HG03196 (cell line): ENCODE measurements around the gene KCNB1.

ENCODE experiments used
- ATAC-seq: cut with Tn5 transposase; IDR thresholded peaks from one replicate; pipeline ENCODE4 v1.9.1; 2021; ENCODE audit not compliant: unreplicated experiment

Gene KCNB1

GRCh38 chr20:49445176-49445575 is 37.3 kb downstream of the KCNB1 start:
- ATAC-seq = no peak

DNA sequence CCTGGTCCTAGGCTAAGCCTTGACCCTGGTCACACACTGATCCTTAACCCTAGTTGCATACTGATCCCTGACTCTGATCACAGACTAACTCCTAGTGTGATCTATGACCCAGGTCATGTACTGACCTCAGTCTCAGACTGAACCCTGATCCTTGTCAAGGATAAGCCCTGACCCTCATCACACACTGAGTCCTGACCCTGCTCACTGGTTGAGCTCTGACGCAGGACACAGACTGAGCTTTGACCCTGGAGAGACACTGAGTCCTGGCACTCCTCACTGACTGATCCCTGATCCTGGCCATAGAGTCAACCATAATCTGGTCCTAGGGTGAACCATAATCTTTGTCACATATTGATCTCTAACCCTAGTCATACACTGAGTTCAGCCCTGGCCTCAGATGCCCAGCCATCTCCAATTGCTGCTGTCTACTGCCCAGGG is 37.9 kb downstream of the KCNB1 start:
- ATAC-seq = no peak

DNA sequence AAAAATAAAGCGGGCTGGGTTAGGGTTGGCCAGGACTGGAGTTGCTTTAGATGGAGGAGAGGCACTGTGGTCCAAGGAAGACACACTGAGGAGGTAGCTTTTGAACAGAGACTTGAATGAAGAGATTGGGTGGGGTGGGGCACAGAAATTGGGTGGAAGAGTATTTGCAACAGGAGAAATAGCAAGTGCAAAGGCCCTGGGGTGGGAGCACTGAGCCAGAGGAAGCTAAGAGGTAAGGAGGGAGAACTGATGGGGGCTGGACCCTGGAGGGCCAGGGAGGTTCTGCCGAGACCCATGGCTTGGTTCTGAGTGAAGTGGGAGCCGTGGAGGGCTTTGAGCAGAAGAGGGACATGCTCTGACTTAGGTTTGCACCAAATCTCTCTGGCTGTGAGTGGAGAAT is 45.4 kb downstream of the KCNB1 start:
- no peak for ATAC-seq

GRCh38 chr20:49435639-49436038 is 46.8 kb downstream of the KCNB1 start:
- no peak for ATAC-seq

DNA sequence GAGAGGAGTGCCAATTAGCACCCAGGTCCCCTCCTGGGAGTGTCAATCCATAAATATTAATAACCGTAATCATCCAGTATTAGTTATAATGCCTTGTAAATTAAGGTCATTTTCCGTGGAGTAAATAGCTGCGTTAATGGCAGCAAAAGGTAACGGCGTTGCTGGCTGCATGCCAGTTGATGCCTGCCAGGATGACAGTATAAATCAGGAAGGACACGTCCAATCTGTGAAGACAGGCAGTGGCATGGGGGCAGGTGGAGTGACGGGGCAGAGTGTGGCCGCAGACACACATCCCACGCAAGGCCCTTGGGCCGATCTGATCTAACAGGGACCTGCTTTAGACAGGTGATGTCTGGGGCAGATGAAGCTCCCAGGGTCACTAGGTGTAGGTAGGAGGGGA is 49.1 kb downstream of the KCNB1 start:
- no peak for ATAC-seq

DNA sequence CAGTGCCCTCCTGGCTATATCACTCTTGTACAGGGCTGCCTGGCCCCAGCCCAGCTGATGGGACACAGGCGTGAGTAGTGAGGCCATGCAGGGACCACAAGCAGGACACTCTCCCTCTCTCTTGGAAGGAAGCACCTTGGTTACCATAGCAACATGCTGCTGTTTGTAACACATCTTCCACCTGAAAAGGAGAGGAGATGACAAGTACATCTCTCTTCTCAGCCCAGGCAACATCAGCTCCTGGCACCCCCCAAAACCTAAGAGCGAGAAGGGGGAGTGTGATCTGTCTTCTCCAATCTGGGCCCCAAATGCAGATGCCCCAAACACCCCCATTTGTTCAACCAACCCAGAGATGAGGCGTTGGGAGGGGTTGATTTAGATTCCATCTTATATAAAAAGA is 49.9 kb downstream of the KCNB1 start:
- no peak for ATAC-seq

DNA sequence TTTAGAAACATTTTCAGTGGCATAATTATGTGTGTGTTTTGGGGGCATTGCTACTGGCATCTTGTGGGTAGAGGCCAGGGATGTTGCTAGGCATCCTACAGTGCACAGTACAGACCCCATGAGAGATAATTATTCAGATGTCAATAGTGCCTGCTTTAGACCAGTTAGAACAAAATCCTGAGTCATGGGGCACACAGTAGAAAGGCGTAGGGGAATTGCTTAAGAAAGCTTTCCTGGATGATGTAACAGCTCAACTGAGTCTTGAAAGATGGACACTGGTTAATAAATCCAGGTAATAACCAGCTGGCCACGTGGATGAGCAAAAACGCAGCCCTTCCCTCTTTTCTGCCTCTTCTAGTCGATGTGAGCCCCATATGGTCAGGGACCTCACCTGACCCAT is 51.1 kb downstream of the KCNB1 start:
- no peak for ATAC-seq

GRCh38 chr20:49430320-49430719 is 52.1 kb downstream of the KCNB1 start:
- no peak for ATAC-seq

DNA sequence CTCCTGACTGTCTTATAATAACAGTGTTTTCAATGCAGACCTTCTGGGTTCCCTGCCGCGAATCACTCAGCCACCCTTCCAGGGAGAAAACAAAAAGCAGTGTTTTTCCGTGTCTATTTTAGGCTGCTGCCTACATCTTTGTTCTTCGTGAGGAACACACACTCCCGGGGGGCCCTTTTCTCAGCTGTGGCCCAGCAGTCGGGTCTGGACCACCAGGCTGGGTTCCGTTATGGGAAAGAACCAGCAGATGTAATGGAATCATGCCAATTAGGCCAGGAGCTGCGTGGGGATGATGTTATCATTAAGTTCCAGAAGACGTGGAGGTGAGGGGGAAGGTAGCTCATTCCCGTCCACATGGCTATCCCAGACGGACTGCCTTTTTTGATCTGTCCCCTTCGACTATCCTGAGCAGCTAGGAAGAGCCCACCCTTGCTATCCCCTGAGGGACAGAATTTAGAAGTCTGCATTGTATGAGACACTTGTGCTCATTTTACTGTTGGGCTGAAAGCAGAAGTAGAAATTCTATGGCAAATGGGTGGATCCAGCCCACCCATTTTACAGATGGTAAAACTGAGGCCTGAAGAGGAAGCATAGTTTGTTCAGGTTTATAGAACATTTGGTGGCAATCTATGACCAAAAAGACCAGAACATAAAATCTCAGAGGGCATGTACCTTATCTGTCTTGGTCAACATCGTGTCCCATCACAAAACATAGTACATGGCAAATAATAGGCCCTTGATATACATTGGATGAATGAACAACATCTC is 54.5 kb downstream of the KCNB1 start:
- ATAC-seq = no peak

- ATAC-seq = no peak
Measured at GRCh38 chr20:49426873-49427272, 55.6 kb downstream of the KCNB1 start.

DNA sequence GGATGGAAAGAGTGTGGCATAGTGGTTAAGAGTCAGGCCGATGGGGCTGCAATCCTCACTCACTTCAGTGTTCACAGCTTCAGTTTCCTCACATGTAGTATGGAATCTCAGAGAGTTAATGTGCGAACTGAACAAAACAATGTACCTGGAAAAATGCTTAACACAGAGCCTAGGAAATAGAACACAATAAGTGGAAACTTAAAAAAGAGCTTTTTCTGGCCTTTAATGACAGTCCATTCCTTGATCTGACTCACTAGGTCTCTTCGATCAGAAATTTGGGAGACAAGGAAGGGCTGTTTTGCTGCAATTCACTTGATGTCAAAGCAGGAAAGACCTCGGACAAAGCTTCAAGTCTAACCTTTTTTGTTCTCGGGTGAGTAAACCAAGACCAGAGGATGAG is 56.1 kb downstream of the KCNB1 start:
- no peak for ATAC-seq

GRCh38 chr20:49424536-49424935 is 57.9 kb downstream of the KCNB1 start:
- ATAC-seq = no peak

GRCh38 chr20:49422161-49422560 is 60.3 kb downstream of the KCNB1 start:
- no peak for ATAC-seq

DNA sequence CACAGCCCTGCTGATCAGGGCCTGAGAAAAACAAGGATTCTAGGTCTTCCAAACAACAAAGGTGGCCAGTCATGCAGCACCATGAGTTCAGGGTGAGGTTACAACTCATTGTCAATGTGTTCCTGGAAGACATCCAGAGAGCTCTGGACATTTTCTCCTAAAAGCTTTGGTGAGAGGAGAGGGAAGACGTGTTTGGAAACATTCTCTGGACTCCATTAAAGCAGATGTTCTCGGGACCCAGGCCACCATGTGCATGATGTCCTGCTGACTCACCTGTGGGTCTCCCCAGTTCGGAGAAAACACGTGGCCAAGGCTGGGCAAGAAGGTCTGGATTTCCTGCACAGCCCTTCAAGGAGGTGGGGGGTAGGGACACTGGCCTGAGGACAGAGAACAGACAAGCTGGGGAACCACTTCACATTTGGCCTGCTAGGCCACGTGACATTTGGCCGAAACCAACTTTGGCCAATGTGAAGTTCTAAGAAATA is 61.6 kb downstream of the KCNB1 start:
- ATAC-seq = no peak

DNA sequence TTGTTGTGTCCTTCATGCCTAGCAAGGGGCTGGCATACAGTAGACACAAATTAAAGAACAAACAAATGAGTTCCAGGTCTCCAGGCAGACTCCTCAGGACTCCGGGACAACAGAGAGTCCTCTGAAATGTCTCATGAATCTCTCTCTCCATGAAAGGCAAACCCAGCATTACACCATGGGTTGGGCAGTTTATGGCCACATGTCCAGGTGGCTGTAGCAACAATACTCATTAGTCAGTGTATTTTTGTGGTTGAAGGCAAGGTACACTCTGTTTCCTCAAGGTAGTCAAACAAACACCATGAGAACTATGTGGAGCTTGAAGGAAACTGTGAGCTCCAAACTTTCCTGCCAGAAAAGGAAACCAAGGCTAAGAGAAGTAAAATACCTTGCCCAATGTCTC is 62.2 kb downstream of the KCNB1 start:
- no peak for ATAC-seq

DNA sequence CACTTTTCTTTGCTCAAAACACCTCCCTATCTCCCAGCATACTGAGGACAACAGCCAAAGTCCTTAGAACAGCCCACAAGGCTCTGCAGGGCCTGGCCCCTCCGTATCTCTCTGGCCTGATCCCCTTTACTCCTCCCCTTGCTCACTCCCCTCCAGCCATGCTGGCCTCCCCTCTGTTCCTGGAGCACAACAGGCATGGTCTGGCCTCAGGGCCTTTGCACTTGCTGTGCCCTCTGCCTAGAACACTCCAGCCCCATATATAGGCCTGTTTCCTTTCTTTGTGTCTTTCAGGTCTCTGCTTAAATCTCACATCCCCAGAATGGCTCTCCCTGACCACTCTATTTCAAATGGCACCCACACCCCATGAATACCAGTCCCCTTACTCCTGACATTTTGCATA is 62.7 kb downstream of the KCNB1 start:
- ATAC-seq = no peak

DNA sequence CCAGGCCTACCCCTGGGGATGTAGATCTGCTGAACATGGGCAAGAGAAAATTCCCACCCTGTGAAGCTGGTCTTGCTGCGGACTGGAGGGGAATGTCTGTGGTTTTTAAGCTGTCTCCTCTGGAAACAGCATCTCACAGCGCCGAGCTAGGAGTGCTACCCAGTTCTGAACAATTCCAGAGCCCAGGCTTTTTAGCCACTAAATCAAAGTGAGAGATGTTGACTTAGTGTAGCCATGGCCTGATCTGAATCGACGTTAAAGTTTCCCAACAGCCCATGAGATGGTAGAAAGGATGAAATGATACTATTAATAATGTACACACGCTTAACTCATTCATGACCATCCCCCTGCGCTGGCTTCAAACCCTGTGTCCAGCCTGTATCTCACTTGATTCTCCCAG is 63.7 kb downstream of the KCNB1 start:
- no peak for ATAC-seq

DNA sequence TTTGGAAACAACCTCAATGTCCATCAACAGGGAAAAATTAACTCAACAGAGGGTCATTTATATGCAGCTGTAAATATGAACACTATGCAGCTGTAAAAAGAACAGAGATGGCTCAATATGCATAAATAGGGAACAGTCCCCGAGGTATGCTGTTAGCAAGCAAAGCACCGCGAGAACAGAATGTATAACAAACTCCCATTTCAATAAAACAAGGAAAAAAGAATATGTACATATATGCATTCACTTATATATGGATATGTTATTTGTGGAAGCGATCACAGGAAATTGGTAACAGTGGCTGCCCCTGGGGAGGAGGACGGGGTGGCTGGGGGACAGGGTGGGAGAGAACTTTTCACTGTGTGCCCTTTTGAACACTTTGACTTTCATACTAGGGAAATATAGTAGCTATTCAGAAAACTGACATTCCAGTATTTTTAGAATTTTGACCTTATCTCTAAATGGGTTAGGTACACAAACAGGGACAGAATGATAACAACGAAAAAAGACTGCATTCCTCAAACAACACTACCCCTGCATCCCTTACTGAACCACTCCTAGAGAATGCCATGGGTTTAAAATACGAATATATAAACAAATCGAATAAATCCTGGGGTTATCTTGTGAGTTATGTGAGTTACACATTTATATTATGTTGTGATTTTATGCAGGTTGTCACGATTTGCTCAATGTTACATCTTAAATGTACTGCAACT is 64.5 kb downstream of the KCNB1 start:
- no peak for ATAC-seq

DNA sequence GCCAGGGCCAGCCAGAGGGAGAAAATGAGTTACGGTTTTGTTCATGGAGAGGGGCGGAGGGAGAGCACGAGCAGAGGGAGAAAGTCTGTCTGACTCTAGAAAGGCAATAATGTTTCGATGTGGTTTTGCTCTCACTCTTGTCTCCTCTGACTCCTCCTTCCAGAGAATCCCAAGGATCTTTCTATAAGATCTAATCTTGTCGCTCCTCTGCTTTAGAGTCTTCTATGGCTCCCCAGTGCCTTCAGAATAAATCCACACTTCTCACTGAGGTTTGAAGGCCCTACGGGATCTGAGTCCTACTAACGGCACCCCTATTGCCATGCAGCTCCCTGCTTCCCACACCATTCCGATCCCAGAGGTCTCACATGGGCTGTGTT is 66.8 kb downstream of the KCNB1 start:
- ATAC-seq = no peak

DNA sequence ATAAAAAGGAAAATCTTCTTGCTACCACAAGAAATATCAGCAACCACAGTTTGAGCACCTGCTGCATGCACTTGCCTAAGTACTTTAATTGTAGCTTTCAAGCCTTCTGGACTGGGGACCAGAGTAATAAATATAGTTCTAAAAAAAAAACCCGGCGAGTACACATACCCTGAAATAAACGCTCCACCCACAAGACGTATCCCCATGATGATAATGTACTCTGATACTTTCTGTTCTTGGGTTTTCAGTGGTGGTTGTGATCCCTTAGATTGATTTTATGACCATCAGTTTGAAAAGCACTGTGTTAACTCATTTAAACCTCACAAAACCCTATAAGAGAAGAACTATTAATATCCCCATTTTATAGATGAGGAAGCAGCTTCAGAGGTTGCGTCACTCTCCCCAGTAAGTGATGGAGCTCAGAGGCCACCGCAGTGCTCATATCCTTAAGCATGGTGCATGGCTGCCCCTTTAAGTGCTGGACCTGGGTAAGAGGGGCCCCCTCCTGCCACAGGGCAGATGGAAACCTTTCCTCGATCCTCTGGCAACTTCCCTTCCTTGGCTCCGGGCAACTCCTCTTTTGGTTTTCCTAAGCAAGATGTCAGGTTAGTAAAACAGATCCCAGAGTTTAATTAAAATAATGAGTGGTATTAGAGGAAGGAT is 67.3 kb downstream of the KCNB1 start:
- ATAC-seq = no peak

DNA sequence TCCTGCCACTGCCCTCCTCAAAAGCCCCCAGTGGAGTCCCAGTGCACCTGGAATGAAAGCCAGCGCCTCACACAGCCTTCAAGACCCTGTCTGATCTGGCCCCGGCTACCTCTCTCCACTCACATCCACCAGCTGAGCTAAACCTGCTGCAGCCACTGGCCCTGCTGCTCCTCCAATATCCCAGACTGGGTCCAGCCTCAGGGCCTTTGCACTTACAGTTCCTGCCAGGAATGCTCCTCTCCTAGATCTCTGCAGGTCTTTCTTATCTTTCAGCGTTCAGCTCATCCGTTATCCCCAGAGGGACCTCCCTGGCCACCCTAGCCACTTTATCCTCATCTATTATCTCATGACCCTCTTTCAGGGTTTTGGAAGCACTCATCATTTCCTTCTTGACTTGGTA is 68.8 kb downstream of the KCNB1 start:
- no peak for ATAC-seq

- no peak for ATAC-seq
Measured at GRCh38 chr20:49412953-49413352, 69.5 kb downstream of the KCNB1 start.
